ENCODE data around the gene ENOPH1.
A peak's percentile ranks its signal among the peaks of the same experiment; 100 is the strongest.
"Not testable (repeated sequence)": the region's sequence is repeated elsewhere in the genome, so short reads cannot be mapped to it uniquely, and the experiment has no call there.

The ENOPH1 gene

DNA sequence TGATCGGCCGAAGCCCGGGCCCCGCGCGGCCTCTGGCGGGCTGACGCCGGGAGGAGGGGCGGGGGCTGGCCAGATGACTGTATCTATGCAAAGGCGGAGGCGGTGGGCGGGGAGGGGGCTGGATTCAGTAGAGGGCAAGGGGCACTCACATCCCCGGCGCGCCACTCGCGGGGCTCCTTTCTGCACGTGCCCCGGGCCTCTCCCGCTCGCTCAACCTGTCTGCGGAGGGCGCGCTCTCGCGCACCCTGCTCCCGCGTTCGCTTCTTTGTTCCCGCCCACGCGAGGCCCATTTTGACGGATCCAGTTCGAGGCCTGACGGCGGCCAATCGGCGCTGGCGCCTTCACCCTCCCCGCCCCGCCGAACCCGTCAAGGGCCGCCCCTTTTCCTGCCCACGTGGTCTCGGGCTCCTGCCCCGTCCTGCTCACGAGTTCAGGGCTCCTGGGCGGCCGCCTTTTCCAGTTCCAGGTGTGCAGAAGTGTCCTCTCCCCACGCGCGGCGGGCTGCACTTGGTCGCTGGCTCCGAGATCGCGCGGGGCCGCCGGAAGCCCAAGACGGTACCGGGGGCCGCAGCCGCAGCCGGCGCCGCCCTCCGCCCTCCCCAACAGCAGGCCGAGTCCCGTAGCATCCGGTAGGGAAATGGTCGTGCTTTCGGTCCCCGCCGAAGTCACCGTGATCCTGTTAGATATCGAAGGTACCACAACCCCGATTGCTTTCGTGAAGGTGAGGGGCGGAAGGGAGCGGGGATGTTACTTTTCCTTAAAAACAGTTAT, at the start of gene ENOPH1, which contains the start of gene HNRNPDL:
TSS of gene ENOPH1 (plus strand) at position 398 of the 771 bp plus-strand sequence. CDS start at position 638, 240 bp downstream.
TSS of gene HNRNPDL (minus strand) at position 270 of the 771 bp plus-strand sequence. CDS start 772 bp downstream, outside the sequence.
- peak; percentile 95 for DNase-seq (ENCODE audit: low spot score)

DNA sequence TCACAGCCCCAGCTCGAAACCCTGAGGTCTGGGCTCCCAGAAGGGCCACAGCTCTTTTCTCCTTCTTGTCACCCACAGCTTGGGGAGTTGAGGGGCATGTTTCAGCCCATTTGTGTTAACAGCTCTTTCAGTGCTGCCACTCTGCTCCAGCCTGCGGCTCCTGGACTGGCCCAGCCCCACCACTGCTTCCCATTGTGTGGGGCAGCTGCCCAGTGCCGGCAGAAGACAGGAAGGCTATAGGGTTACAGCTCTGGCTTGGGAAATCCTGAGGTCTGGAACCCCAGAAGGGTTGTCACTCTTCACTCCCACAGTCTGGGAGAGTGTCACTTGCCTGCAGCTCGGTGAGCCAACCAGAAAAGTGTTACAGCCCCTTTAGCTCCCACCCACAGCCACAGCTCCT, 49.6 kb upstream of the ENOPH1 start:
- no peak for DNase-seq (ENCODE audit: low spot score)

DNA sequence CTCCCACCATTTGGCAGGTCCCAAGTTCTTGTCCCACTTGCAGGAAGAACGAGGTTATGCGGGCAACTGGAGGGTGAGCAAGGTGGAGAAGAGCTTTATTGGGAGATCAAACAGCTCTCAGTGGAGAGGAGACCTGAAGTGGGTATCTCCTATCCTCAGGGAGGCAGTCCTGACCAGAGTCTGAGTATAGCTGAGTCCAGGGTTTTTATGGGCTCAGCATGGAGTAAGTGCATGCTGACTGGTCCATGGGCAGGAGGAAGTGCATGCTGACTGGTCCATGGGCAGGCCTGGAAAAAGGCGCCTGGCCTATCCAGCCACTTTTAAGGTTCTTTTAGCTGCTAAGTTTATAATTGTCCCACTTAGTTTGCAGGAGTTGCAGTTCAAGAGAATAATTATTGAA, 49.2 kb upstream of the ENOPH1 start:
- DNase-seq (ENCODE audit: low spot score), result no peak

DNA sequence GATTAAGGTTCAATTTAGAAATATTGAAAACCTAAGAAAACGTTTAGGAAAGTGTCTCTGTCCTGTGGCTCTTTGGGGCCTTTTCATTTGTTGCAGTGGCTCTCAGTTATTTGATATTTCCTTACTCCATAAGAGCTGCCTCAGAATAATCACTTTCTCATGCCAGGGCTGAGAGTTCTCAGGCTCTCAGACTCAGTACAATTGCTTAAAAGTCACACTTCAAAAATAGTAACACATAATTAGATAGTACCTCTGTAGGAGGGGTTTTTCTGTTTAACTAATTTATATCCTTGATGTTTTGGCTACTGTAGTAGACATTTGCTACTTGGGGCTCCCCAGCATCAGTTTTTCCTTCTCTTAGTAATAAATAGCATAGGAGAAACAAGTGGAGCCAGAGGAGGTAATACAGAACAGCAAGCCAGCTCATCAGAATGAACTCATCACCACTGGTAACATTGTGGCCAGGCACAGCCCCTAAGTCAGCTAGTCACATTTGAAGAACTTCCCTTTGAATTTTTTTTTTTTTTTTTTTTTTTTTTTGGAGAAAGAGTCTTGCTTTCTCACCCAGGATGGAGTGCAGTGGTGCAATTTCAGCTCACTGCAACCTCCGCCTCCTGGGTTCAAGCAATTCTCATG, 48.6 kb upstream of the ENOPH1 start:
- DNase-seq (ENCODE audit: low spot score), result no peak

DNA sequence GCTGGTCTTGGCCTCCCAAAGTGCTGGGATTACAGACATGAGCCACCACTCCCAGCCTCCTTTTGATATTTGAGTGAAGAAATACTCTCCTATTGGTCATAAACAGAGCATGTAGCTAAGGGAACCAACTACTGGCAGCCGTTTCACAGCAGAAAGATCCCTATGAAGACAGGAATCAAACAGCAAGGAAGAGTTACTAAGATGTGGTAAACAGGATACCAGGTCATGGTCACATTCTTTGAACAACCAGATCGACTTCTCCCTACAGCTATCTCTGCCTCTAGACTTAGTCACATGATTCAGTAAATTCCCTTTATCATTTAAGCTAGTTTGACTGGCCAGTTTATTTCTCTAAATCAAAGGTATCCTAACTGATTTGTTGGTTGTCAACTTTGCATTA, 47.6 kb upstream of the ENOPH1 start:
- DNase-seq (ENCODE audit: low spot score), result no peak

DNA sequence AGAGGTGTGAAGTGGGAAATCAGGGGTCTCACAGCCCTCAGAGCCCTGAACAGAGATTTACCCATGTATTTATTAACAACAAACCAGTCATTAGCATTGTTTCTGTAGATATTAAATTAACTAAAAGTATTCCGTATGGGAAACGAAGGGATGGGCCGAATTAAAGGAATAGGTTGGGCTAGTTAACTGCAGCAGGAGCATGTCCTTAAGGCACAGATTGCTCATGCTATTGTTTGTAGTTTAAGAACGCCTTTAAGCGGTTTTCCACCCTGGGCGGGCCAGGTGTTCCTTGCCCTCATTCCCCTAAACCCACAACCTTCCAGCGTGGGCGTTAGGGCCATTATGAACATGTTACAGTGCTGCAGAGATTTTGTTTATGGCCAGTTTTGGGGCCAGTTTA, 44.1 kb upstream of the ENOPH1 start:
- not testable (repeated sequence) for DNase-seq (ENCODE audit: low spot score)

DNA sequence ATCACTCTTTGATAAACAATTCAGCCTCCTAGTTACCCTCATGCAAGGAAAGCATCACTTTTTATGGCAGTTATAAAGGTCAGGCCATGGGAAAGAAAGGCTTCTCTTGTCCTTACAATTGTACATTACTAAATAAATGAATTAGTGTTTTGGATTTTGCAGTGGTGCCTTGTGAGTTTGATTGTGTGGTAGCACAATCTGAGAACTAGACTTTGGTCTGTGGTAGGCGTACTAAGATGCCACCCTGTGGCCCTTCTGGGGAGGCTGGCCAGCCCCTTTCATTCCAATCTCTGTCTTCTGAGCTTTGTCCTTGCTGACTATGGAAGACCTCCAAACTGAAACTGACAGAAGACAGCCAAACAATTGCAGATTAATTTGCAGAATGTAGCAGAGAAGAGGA, 42.0 kb upstream of the ENOPH1 start:
- DNase-seq (ENCODE audit: low spot score), result no peak

DNA sequence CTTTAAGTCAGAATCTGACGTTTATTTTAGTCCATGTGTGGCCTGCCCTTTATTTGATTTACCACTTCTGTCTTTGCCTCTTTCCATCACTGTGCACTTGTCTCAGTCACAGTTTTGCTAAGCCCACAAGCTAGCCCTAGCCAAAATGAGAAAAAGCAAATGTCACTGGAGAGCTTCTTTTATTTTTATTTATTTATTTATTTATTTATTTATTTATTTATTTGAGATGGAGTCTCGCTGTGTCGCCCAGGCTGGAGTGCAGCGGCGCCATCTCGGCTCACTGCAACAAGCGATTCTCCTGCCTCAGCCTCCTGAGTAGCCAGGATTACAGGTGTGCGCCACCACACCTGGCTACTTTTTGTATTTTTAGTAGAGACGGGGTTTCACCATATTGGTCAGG, 40.3 kb upstream of the ENOPH1 start:
- not testable (repeated sequence) for DNase-seq (ENCODE audit: low spot score)

DNA sequence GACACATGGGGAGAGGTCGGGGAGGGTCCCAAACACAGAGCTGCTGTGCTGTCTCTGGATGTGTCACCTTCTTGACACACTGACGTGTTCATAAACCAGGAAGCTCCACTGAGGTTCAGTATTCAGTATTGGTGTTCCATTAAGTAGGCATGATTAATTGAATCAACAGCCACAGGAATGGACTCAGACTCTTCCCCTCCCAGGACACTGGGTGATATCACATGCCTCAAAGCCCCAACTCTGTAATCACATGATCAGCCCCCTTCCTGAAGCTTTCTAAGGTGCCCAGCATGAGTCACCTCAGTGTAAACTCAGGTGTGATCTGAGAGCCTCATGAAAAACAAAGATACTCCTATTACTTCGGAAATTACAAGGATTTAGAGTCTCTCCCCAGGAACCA, 35.5 kb upstream of the ENOPH1 start:
- DNase-seq (ENCODE audit: low spot score), result no peak

DNA sequence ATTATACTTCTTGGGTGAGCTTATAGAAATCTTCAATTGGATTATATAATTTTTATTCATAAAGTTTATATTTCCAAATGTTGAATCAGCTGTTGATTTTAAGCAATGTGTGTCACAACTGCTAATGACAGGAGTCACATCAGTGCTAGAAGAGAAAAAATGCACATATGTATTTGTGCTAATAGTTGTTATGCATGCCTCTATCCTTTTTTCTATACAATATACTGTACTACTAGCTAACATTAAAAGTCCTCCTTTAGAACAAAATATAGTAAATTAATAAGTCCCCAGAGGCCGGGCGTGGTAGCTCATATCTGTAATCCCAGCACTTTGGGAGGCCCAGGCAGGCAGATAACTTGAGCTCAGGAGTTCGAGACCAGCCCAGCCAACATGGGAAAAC, 32.9 kb upstream of the ENOPH1 start:
- no peak for DNase-seq (ENCODE audit: low spot score)

DNA sequence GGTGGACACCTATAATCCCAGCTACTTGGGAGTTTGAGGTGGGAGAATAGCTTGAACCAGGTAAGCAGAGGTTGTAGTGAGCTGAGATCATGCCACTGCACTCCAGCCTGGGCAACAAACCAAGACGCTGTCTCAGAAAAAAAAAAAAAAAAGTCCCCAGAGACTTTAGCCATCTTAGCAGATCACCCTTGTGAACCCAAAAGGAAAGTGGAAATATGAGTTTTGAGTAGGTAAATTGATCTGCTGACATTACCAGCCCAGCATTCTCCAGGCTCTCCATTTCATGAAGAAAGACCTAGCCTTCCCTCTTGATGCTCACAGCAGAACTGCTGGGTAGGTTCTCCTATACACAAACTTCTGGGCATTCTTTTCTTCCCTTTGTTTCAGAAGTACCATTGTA, 32.1 kb upstream of the ENOPH1 start:
- DNase-seq (ENCODE audit: low spot score), result no peak

DNA sequence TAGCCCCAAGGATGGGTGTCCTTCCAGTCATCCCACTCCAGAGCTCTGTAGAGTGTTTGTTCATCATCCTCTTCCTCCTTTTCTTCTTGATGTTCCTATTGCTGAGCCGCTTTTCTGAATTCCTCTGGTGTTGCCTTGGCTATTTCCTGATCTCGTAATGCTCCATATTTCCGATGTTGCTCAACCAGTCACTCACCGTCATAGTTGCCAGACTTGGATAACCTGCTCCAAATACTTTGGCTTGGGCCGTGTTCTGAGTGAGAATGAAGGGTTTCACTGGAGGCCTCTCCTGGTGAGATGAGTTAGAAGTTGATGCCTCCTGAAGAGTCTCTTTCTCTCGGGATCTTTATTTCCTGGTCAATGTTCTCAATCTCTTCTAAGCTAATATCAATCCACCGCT, 28.8 kb upstream of the ENOPH1 start:
- DNase-seq (ENCODE audit: low spot score), result no peak

DNA sequence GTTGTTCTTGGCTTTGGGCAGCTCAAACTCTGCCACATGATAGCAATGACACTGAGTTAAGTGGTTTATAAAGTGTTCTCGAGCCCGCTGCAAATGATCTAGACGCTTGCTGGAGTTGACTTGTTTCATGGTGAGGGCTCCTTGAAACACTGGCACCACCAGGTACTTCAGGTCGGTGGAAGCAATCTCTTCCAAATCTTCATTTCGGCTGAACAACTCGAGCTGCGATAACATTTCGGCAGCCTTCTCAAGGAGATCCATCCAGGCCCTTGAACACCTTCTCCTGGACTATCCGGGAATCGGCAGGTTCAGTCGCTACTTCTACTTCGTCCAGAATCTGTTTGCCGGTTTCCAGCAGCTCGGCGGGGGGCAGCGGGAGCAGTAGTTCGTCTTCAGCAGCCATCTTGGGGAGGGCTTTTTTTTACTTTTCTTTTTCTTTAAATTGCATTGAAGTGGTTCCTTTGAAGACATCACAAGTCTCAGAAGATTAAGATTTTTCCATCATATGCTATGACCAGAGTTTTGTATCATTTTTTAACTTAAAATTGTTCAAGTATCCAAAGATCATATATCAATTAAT, 28.1 kb upstream of the ENOPH1 start:
- no peak for DNase-seq (ENCODE audit: low spot score)

DNA sequence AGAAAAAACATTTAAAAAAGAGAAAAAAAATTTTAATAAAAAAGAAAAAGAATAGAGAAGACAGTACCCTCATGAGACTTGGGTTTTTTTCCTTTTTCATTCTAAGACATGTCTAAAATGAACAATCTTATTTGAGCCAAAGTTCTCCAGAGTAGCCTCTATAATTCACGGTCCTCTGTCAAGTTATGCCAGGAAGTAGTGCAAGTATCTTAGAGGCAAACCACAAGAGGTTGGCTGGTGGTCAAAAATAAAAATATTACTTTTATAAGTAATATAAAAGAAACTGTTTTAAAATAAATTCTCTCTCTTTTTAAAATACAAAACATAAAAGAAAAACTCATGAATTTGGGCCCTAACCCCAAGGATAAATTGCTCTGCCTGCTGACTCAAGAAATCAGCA, 26.7 kb upstream of the ENOPH1 start:
- DNase-seq (ENCODE audit: low spot score), result no peak

DNA sequence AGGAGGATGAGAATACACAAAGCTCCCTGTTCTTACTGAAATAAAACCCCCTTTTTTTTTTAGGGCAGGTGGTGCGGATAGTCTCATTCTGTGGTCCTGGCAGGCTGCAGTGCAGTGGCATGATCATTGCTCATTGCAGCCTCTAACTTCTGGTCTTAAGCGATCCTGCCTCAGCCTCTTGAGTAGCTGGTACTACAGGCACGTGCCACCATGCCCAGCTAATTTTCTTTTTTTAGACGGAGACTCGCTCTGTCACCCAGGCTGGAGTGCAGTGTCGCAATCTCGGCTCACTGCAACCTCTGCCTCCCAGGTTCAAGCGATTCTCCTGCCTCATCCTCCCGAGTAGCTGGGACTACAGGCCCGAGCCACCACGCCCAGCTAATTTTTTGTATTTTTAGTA, 15.3 kb upstream of the ENOPH1 start:
- not testable (repeated sequence) for DNase-seq (ENCODE audit: low spot score)

DNA sequence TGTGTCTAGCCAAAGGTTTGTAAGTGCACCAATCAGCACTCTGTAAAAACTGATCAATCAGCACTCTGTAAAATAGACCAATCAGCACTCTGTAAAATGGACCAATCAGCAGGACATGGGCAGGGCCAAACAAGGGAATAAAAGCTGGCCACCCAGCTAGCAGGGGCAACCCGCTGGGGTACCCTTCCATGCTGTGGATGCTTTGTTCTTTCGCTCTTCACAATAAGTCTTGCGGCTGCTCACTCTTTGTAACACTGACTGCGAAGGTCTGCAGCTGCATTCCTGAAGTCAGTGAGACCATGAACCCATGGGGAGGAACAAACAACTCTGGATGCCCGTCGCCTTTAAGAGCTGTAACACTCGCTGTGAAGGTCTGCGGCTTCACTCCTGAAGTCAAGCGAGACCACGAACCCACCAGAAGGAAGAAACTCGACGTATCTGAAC, 14.4 kb upstream of the ENOPH1 start:
- no peak for DNase-seq (ENCODE audit: low spot score)

DNA sequence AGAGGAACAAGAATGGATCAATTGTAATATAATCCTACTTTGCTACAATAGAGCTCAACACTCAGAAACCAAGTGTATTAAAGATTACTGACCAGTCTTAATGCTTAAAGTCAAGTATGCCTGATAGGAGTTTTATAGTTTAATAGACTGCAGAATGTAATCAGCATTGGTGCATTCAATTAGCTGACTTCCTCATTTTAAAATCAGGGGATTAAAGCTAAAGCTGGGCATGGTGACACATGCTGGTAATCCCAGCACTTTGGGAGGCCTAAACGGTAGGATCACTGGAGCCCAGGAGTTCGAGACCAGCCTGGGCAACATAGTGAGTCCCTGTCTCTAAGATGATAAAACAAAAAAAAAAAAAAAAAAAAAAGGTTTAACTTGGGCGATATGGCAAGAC, 10.9 kb upstream of the ENOPH1 start:
- no peak for DNase-seq (ENCODE audit: low spot score)

DNA sequence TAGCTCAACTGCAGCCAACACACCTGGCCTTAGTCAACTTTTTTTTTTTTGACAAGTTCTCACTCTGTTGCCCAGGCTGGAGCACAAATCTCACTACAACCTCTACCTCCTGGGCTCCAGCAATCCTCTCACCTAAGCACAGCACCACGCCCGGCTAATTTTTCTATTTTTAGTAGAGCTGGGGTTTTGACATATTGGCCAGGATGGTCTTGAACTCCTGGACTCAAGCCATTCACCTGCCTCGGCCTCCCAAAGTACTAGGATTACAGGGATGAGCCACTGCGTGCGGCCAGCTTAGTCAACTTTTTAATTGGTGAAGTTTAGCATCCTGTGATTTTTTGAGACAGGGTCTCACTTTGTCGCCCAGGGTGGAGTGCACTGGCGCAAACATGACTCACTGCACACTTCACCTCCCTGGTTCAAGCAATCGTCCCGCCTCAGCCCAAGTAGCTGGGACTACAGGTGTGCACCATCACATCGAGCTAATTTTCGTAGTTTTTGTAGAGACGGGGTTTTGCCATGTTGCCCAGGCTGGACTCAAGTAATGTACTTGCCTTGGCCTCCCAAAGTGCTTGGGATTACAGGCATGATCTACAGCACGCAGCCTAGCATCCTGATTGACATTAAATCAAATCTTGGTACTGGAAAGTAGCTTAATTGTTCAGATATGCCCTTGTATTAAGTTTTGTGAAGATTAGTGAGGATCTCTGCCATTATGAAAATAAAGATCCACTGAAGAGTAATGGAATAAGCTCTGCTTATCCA, 8.4 kb upstream of the ENOPH1 start:
- DNase-seq (ENCODE audit: low spot score), result no peak

DNA sequence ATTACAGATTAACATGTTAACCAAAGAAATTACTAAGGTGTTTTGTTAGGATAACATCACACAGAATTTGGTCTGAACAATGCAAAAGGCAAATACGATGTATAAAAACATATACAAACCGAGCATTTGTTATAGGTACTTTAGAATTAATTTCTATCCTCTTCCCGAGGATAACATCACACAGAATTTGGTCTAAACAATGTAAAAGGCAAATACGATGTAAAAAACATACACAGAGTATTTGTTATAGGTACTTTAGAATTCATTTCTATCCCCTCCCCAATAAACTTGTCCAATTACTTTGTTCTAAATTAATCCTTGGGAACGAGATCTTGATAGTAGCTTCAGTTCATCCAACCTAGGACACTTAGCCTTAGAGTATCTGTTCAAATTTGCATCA, 7.8 kb upstream of the ENOPH1 start:
- DNase-seq (ENCODE audit: low spot score), result no peak

DNA sequence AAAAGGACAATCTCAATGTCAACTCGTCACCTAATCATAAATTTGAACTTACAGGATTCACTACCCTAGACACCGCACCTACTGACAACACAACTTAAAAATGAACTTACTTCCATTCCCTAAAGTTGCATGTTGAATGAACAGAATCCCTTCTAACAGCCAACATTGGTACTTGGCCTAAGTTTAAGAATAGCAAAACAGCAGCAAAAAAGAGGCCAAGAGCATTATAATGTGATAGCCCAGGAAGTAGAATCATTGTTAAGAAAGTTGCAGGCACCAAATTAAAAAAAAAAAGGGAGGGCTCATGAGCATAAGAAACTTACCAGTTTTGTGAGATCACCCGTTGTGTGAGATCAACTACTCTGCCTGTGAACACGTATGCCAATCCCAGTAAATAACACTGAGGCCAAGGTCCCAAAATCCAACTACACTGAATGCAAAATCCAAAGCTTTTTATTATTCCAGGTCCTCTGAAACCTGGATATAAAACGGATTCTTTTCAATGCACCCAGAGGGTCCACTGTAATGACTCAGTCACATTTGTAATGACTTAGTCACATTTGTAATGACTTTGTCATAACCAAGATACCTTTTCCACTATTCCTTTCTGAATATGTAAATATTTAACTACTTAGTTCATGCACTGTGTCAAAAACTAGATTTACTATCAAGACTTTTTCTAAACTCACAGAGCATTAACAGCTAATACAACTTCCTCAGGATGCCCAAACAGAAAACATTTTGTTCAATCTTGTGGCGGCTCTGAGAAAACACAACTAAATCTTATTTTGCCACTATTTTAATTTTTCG, 6.9 kb upstream of the ENOPH1 start:
- DNase-seq (ENCODE audit: low spot score), result no peak

DNA sequence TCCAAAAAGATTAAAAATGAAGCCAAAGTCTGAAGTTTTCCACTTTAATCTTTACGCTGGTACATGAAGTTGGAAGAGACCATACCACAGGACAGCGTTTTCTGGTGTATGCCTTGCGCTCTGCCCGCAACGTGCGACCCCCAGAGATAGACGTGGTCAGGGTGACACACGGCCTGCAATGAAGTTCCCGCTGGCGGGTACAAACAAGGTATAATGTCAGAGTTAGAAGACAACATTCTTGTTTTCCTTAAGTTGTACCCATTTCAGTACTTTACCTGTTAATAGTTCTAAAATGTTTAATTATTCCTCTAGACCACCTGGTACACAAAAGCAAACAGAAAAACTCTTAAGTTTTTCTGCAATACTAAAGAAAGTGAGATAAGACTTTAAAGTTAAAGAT, 4.9 kb upstream of the ENOPH1 start:
- no peak for DNase-seq (ENCODE audit: low spot score)

DNA sequence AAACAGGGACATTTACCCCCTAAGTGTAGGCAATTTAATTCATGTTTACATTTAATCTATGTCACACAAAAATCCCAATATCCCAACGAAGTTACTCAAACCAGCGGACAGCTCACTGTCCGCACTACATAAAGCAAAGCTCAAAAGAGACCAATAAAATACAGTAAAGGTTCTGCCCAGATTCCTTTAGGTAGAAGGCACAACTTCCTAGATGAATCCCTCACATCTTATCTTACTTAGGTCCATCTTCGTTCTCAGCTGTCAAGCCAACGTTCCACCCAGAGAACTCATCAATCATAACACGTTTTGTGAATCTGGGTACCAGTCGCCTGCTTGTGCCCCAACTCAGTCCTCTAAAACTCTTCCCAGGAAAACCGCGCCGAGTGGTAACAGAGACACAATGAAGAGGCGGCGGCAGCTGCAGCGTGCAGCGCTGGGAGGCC, 1.8 kb upstream of the ENOPH1 start:
- DNase-seq (ENCODE audit: low spot score), result no peak

All from iPS-NIHi11 (cell line).